ENCODE measurements around the gene SLC35D1.

The SLC35D1 gene

DNA sequence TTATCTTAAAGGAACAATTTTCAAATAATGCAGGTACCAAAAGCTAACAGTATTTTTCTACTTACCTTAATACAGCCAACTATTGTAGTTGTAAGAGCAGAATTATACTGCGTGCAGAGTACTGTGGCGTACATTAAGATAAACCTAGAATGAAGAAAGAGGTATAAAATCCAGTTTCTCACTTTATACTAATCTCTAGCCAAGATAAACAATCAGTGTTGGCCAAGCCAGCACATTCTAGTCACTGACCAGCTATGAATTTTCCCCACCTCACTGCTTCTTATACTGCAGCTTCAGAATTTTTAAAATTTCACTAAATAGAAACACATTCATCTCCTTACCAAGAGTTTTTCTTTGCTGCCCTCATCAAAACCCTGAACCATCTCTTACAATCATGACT is 33.6 kb downstream of the SLC35D1 start:
- TF ChIP-seq, protein P1, sequence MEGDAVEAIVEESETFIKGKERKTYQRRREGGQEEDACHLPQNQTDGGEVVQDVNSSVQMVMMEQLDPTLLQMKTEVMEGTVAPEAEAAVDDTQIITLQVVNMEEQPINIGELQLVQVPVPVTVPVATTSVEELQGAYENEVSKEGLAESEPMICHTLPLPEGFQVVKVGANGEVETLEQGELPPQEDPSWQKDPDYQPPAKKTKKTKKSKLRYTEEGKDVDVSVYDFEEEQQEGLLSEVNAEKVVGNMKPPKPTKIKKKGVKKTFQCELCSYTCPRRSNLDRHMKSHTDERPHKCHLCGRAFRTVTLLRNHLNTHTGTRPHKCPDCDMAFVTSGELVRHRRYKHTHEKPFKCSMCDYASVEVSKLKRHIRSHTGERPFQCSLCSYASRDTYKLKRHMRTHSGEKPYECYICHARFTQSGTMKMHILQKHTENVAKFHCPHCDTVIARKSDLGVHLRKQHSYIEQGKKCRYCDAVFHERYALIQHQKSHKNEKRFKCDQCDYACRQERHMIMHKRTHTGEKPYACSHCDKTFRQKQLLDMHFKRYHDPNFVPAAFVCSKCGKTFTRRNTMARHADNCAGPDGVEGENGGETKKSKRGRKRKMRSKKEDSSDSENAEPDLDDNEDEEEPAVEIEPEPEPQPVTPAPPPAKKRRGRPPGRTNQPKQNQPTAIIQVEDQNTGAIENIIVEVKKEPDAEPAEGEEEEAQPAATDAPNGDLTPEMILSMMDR (IDR thresholded peaks at IDR 0.05): no peak

DNA sequence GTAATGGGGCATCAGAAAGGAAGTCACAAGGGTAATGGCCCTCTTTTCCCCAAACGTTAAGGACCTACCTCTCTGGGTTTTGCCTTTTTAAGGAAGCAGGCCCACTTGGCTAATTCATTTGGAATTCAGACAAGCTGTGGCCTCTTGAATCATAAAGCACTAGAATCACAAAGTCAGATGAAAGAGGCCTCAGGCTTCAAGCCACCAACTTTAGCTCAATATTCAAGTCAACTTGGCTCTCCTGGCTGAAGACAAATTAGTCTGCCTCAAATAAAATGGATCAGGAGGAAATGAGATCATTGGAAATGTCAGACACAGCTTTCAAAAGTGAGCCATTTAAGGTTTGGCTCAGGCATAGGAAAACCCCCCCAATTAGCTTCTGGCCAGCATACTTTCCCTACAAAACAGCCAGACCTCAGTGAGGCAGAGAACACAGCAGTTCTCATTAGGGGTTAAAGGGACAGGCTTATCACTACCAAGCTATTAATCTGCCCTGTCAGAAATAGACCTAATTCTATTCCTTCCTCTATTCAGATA is 34.3 kb downstream of the SLC35D1 start:
- TF ChIP-seq, protein P1 (IDR thresholded peaks at IDR 0.05): no peak

DNA sequence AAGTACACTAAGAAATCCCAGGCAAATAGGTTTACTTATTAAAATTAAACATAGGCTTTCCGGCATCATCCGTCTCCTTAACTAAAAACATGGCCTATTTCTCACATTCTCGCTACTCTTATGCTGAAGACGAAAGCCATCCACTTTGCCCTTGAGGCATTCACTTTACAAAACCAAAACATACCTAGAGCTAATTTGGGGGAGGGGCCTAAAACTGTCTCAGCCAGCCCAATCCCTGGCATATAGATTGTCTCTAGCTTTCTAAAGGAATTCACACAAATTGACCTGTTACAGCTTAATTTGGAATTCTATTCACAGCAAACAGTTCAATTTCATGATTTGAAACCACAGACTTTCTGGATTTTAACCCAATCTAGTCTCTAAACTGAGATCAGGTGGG is 34.8 kb downstream of the SLC35D1 start:
- TF ChIP-seq, protein P1 (IDR thresholded peaks at IDR 0.05): no peak

DNA sequence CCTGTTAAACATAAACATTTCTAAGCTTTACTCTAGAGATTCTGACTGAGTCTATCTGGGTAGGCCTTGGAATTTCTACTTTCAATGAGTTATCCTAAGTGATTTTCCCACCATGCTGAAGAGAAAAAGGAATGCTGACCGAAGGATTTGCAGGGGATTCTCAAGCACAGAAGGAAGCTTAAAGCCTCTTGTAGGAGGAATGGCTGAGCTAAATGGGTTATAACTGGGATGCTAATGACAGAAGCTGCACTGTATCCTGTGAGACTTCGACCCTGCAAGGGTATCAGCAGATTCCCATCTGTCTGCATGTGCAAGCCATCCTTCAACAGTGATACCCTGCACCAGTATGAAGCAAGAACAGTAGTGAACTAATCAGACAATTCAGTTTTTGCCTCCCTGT is 35.4 kb downstream of the SLC35D1 start:
- TF ChIP-seq, protein P1 (IDR thresholded peaks at IDR 0.05): no peak

DNA sequence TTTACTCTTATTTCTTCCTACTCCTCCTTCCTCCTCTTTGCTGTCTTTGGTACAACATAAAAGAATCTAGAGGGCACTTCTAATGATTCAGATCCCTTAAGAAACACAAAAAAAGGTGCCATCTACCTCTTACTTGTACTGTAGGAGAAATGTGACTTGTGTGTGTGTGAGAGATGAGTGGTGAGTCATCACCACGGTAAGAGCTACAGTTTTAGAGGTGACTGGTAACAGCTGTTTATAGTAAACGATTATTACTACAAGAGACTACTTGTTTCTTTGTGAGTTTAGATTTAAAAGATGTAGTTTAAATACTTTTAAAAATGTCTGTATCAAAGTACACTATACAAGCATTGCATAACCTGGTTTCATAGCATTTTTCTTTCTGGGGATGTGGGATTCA is 40.4 kb downstream of the SLC35D1 start:
- TF ChIP-seq, protein P1 (IDR thresholded peaks at IDR 0.05): no peak

DNA sequence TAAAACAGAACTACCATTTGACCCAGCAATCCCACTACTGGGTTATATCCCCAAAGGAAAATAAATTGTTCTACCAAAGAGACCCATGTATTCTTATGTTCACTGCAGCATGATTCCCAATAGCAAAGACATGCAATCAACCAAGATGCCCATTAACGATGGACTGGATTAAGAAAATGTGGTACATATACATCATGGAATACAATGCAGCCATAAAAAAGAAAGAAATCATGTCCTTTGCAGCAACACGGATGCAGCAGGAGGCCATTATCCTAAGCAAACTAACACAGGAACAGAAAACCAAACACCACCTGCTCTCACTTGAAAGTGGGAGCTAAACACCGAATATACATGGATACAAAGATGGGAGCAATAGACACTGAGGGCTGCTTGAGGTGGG is 44.2 kb downstream of the SLC35D1 start:
- TF ChIP-seq, protein P1 (IDR thresholded peaks at IDR 0.05): no peak

DNA sequence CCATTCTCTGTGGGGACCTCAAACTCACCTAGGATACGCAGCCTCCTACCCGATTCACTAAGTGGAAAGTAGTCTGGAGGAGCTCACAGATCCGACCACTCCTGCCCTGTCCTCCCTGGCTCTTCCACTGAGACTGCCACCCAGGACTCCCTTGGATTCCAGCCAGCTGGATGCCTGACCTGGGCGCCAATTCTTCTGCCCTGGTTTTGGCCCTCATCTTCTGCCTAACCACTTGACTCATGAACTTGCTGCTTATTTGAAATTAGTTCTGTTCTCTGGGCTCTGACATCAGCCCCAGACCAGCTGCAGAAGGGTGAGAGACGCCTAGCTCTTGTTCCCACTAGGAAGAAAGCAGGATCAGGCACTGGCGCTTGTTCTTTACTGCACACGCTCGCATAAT is 48.9 kb downstream of the SLC35D1 start:
- TF ChIP-seq, protein P1 (IDR thresholded peaks at IDR 0.05): no peak

DNA sequence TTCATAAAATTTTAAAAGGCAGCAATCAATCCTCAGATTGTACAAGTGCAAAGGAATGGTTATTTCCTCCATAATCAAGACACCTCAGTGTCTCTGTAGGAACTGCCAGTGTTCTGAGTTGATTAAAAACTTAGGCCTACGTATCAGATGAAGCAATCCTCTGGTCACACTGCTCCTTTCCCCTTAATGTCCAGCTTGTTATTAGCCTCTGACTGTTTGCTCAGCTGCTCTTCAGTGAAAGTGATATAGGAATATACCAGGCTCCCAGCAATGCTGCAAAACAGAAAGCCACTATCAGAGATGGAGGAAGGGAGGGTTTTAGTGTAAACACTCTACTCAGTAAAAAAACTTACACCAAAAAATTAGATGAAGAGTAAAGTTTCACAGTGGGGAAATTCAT is 49.8 kb downstream of the SLC35D1 start:
- TF ChIP-seq, protein P1 (IDR thresholded peaks at IDR 0.05): no peak
